PC-9 (cell line): ENCODE data around the gene LIN37.

Experiments used
- CTCF ChIP-seq: fragments of 200-600 bp; sonication (generic); conservative IDR thresholded peaks from 2 replicates; pipeline ENCODE4 v1.6.1; 2017; ENCODE audit warnings: mixed run types, antibody characterized with exemption, mild to moderate bottlenecking, moderate library complexity
- EZH2 ChIP-seq: fragments of 200-600 bp; sonication (generic); IDR thresholded peaks from 2 replicates; pipeline ENCODE4 v1.8.0; 2017; ENCODE audit warnings: antibody characterized with exemption, low read depth

DNA sequence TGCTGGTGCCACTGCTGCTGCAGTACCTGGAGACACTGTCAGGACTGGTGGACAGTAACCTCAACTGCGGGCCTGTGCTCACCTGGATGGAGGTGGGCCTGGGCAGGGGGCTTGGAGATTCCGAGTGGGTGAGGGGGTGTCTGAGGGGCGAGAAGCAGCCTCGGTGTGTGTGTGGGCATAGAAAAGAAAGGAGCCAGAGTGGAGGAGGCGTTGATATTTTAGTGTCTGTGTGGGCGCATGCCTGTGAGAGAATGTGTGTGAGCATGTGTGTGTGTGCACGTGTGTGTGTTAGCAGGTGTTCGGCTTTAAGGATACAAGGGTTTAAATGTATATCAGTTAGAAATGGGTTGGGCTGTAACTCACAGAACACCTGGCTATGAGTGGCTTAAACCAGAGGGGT is 30.7 kb downstream of the LIN37 start:
- TF ChIP-seq CTCF = no peak
- TF ChIP-seq EZH2 = no peak
